G401.6 (cell line): ENCODE data around the gene IL17REL.

ENCODE experiments used
- FAIRE-seq: peaks from 2 replicates; lab custom pipeline; 2012; peaks lifted over from hg19 to GRCh38; lab: Jason Lieb, UNC

IL17REL gene

GRCh38 chr22:49956418-49956770 is 56.2 kb downstream of the IL17REL start:
- no peak for FAIRE-seq

GRCh38 chr22:49955581-49956417 is 56.8 kb downstream of the IL17REL start:
- FAIRE-seq = no peak

- no peak for FAIRE-seq
Measured at GRCh38 chr22:49954991-49955580, 57.5 kb downstream of the IL17REL start.

- no peak for FAIRE-seq
Measured at GRCh38 chr22:49954354-49954753, 58.2 kb downstream of the IL17REL start.

- no peak for FAIRE-seq
Measured at GRCh38 chr22:49953680-49954344, 58.8 kb downstream of the IL17REL start.

GRCh38 chr22:49953027-49953679 is 59.4 kb downstream of the IL17REL start:
- FAIRE-seq = no peak

GRCh38 chr22:49951986-49952896 is 60.3 kb downstream of the IL17REL start:
- FAIRE-seq = peak; percentile 92

- no peak for FAIRE-seq
Measured at GRCh38 chr22:49951678-49951985, 60.9 kb downstream of the IL17REL start.

- no peak for FAIRE-seq
Measured at GRCh38 chr22:49951000-49951677, 61.4 kb downstream of the IL17REL start.

- no peak for FAIRE-seq
Measured at GRCh38 chr22:49950396-49950994, 62.1 kb downstream of the IL17REL start.

GRCh38 chr22:49949914-49950292 is 62.7 kb downstream of the IL17REL start:
- no peak for FAIRE-seq

GRCh38 chr22:49948958-49949913 is 63.3 kb downstream of the IL17REL start:
- no peak for FAIRE-seq

- no peak for FAIRE-seq
Measured at GRCh38 chr22:49948116-49948957, 64.2 kb downstream of the IL17REL start.

- FAIRE-seq = no peak
Measured at GRCh38 chr22:49947296-49947622, 65.3 kb downstream of the IL17REL start.

- FAIRE-seq = no peak
Measured at GRCh38 chr22:49946612-49947295, 65.8 kb downstream of the IL17REL start.

- peak; percentile 96 for FAIRE-seq
Measured at GRCh38 chr22:49945042-49945794, 67.3 kb downstream of the IL17REL start.
